NCI-H526 treated with DMSO at 0.1 percent for 48 hours (cell line): ENCODE measurements around the gene PDK1.

Experiments
- DNase-seq: peaks from one replicate; lab custom pipeline; 2025; lab: John Stamatoyannopoulos, UW

PDK1 gene

DNA sequence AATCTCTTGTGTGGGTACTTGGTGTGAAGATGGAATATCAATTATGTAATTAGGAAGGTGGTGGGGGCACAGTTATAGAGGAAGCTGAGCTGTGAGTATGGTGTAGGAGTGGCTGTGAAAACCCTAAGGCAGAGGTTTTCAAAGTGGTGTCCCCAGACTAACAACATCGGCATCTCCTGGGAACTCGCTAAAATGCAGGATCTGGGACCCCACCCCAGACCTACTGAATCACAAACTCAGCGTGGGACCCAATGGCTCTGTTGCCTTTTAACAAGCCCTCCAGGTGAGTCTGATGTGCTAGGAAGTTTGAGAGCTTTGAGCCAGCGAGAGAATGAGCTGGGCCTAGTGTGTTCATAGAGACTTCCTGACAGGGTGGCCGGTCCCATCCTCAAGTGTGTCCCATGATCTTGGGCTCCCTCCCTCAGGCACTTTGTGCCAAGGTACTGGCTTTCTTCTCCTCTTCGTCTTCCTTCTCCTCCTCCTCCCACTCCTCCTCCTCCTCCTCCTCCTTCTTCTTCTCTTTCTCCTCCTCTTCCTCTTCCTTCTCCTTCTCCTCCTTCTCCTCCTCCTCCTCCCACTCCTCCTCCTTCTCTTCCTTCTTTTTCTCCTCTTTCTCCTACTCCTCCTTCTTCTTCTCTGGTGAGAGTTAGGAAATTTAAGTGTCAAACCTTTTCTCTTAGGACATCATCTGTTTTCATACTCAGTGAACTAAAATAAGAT lies 86.6 kb downstream of the PDK1 start:
- no peak for DNase-seq

DNA sequence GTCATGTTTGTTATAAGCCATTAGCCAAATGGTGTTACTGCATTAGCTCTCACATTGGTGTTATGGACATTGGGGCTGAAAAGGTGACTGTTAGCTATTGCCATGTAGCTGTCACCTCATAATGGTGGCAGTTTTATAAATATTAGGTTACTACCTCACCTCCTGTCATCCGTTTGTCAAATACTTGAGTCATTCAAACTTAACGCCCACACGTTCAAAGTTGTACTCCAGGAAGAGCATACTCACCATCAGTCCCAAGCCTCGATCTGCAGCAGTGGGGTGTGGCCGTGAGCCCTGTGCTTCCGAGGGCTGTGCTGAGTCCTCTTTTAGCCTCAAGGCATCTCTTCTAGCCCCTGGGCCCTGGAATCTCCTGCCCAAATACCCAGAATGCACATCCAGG lies 87.3 kb downstream of the PDK1 start:
- no peak for DNase-seq

DNA sequence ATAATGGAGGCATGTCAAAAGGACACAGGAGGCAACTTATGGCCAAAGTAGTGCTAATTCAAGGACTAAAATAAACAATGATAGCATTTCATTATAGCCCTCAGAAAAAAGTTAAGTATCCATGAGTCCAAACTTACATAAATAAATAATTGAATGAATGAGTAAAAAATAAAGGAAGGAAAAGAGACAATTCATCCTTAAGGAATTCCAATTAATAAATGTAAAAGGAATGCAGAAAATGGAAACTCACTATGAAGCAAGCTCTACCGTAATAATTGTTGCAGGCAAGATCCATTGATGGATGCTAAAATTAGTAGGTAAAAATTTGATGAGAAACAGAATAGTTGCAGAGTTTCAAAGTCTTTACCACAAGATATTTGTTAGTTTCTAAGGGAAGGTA lies 91.5 kb downstream of the PDK1 start:
- DNase-seq: no peak

DNA sequence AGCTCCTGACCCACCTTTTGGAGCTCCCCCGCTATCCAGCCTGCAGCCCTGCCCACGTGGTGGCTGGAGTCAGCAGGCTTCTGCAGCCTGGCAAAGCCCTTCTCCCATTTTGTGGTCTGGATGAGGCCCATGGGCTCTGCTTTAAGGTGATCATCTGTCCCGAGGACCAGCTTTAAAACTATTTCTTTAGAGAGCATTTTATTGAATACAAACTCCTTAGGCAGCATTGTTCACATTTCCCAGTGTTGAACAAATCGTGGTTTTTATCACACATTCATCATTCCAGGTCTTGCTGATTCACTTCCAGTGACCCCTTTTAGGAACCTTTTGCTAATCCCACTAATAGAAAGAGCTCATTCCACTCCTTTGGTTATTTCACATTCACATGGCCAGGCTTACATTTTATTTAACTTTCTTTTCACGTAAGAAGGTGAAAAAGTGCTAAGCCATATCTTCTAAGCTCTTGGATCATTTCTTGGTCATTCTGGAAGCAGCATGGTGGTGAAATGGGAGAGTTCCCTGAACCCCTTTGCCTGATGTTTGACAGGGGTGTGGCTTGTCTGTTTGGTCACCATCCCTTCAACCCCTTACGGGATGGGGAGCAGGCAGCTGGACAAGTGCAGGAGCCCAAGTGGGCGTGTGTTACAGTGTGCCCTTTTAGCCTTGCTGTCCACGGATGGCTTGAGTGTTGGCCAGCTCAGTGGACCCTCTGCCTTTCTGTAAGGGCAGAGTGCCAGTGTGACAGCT lies 99.4 kb downstream of the PDK1 start:
- DNase-seq: no peak

- DNase-seq: no peak
Measured at GRCh38 chr2:172655838-172656573, 100.1 kb downstream of the PDK1 start.
